Liver (tissue), 9 donors: ENCODE results near the gene PKNOX1. TPM values are rescaled to one million over a fixed set of nuclear protein-coding genes. Genes with fewer than 3 reads are reported as not detected.
A peak's percentile ranks its signal among the peaks of the same experiment; 100 is the strongest.
"Not testable (repeated sequence)": the region's sequence is repeated elsewhere in the genome, so short reads cannot be mapped to it uniquely, and the experiment has no call there.

ENCODE experiments used
- DNase-seq: peaks from one replicate; pipeline ENCODE4 v3.0.0-alpha.2; 2017; ENCODE audit warnings: low spot score
- H3K27ac ChIP-seq, 2 donors: one replicate each; pipeline ENCODE4 v1.7.0; 2013; ENCODE audit warnings: inconsistent platforms in 2 of 2, low read length in 2 of 2, control low read depth in 1 of 2, low read depth in 1 of 2, mild to moderate bottlenecking in 1 of 2
- H3K27me3 ChIP-seq, 4 donors: one replicate each; pipeline versions ENCODE4 v1.6.1 to v1.7.0; 2013; ENCODE audit warnings: low read length in 3 of 4, inconsistent platforms in 1 of 4, mild to moderate bottlenecking in 1 of 4, moderate library complexity in 1 of 4; ENCODE audit not compliant: control insufficient read depth in 4 of 4, insufficient read depth in 4 of 4
- H3K36me3 ChIP-seq, 4 donors: one replicate each; pipeline versions ENCODE4 v1.6.1 to v1.7.0; 2013; ENCODE audit warnings: low read length in 3 of 4, mild to moderate bottlenecking in 3 of 4, low read depth in 1 of 4, moderate library complexity in 1 of 4; ENCODE audit not compliant: control insufficient read depth in 4 of 4, insufficient read depth in 3 of 4
- H3K4me1 ChIP-seq, 4 donors: one replicate each; pipeline versions ENCODE4 v1.6.1 to v1.7.0; 2013; ENCODE audit warnings: low read length in 3 of 4, mild to moderate bottlenecking in 3 of 4, moderate library complexity in 1 of 4; ENCODE audit not compliant: control insufficient read depth in 4 of 4, insufficient read depth in 4 of 4
- H3K4me3 ChIP-seq, 3 donors: one replicate each; pipeline versions ENCODE4 v1.6.1 to v1.7.0; 2013; ENCODE audit warnings: low read length in 3 of 3, control low read depth in 1 of 3, low read depth in 1 of 3, mild to moderate bottlenecking in 1 of 3
- H3K9ac ChIP-seq, 2 donors: one replicate each; pipeline ENCODE4 v1.7.0; 2013; ENCODE audit warnings: low read length in 2 of 2, mild to moderate bottlenecking in 2 of 2, moderate library complexity in 2 of 2, control low read depth in 1 of 2, low read depth in 1 of 2
- H3K9me3 ChIP-seq, 4 donors: one replicate each; pipeline versions ENCODE4 v1.6.1 to v1.7.0; 2013; ENCODE audit warnings: low read length in 3 of 4; ENCODE audit not compliant: control insufficient read depth in 4 of 4
- ATF3 ChIP-seq: IDR thresholded peaks from 2 replicates; pipeline ENCODE4 v1.6.1; 2016; ENCODE audit warnings: antibody characterized with exemption
- CTCF ChIP-seq: fragments of 150-350 bp; IDR thresholded peaks from 2 replicates; pipeline ENCODE4 v1.5.1; 2017; ENCODE audit warnings: improper control_type of control experiment, low read depth, low read length; ENCODE audit not compliant: missing input control
- EGR1 ChIP-seq, 2 donors: IDR thresholded peaks; 2 replicates each; pipeline ENCODE4 v1.6.1; 2016 to 2018; ENCODE audit warnings: antibody characterized with exemption in 2 of 2, low read depth in 2 of 2
- FOXA1 ChIP-seq: IDR thresholded peaks from 2 replicates; pipeline ENCODE4 v1.6.1; 2016; ENCODE audit warnings: antibody characterized with exemption
- GABPA ChIP-seq, 2 donors: IDR thresholded peaks in 1 of 2; conservative IDR thresholded peaks in 1 of 2; 2 replicates each; pipeline ENCODE4 v1.6.1; 2016; ENCODE audit warnings: antibody characterized with exemption in 2 of 2, mild to moderate bottlenecking in 1 of 2, moderate library complexity in 1 of 2
- HNF4A ChIP-seq, 2 donors: conservative IDR thresholded peaks; 2 replicates each; pipeline ENCODE4 v1.6.1; 2016; ENCODE audit warnings: antibody characterized with exemption in 2 of 2, mild to moderate bottlenecking in 2 of 2
- HNF4G ChIP-seq: IDR thresholded peaks from 2 replicates; pipeline ENCODE4 v1.6.1; 2016; ENCODE audit warnings: antibody characterized with exemption
- NR2F2 ChIP-seq: IDR thresholded peaks from 2 replicates; pipeline ENCODE4 v1.6.1; 2016; ENCODE audit warnings: antibody characterized with exemption
- REST ChIP-seq: IDR thresholded peaks from 2 replicates; pipeline ENCODE4 v1.6.1; 2016; ENCODE audit warnings: antibody characterized with exemption, mild to moderate bottlenecking
- RXRA ChIP-seq, 2 donors: IDR thresholded peaks; 2 replicates each; pipeline ENCODE4 v1.6.1; 2017 to 2018; ENCODE audit warnings: antibody characterized with exemption in 2 of 2, mild to moderate bottlenecking in 1 of 2
- SP1 ChIP-seq: IDR thresholded peaks from 2 replicates; pipeline ENCODE4 v1.6.1; 2018; ENCODE audit warnings: antibody characterized with exemption, mild to moderate bottlenecking
- TAF1 ChIP-seq: conservative IDR thresholded peaks from 2 replicates; pipeline ENCODE4 v1.6.1; 2016; ENCODE audit warnings: antibody characterized with exemption, mild to moderate bottlenecking
- YY1 ChIP-seq: IDR thresholded peaks from 2 replicates; pipeline ENCODE4 v1.6.1; 2016; ENCODE audit warnings: antibody characterized with exemption, mild to moderate bottlenecking
- ZBTB33 ChIP-seq: IDR thresholded peaks from 2 replicates; pipeline ENCODE4 v1.6.1; 2016; ENCODE audit warnings: antibody characterized with exemption
- WGBS: extraction: QIAGEN DNeasy Blood & Tissue Kit; methylation state at CpG from one replicate; pipeline ENCODE4 v1.1.7; 2013; 5-methylcytosine and 5-hydroxymethylcytosine counted together
- polyA plus RNA-seq, 2 donors: library from polyadenylated mRNA; stranded (reverse) in 1 of 2; unstranded in 1 of 2; fragments of 200-250 nt in 1 of 2; fragments of >200 nt in 1 of 2; fragmentation: Nextera tagmentation in 1 of 2; extraction: Ambion mirVana in 1 of 2; gene quantifications; one replicate each; pipeline versions ENCODE4 v1.2.1 to v1.2.3, GENCODE V29; 2013 to 2015
- total RNA-seq, 2 donors: library from RNA; depleted of rRNA; stranded (reverse); fragments of >200 nt; gene quantifications; one replicate each; pipeline ENCODE4 v1.2.3, GENCODE V29; 2014
- donor health status: healthy.
- donor health status: healthy.
- donor health status: healthy.
- donor health status: healthy.
- donor health status: healthy.

The PKNOX1 gene
- total and polyA plus RNA-seq, 4 donors = 2.8 to 10.3 (median 8.0) TPM

- no peak for DNase-seq
- TF ChIP-seq SP1 (no peak), REST (no peak), HNF4G (no peak), ATF3 (no peak), NR2F2 (no peak), ZBTB33 (no peak), TAF1 (no peak), FOXA1 (no peak), YY1 (no peak), GABPA (IDR thresholded peaks at IDR 0.05 in 1 of 2, conservative IDR thresholded peaks at IDR 0.05 in 1 of 2) (no peak), CTCF (no peak), RXRA (IDR thresholded peaks at IDR 0.05) (no peak), EGR1 (IDR thresholded peaks at IDR 0.05; ENCODE audit: low read depth in 2 of 2) (no peak), HNF4A (conservative IDR thresholded peaks at IDR 0.05) (no peak)
- 66% methylated on average over 3 of the region's 3 CpGs for WGBS
- H3K4me3 ChIP-seq = no peak overlapping the region
- no peaks in the 10 kb centered on the region for H3K27me3 ChIP-seq
- no peak overlapping the region for H3K27ac ChIP-seq
- no peaks in the 10 kb centered on the region for H3K36me3 ChIP-seq
- H3K9ac ChIP-seq = no peak overlapping the region
- H3K9me3 ChIP-seq = no peaks in the 10 kb centered on the region
- peaks cover 0 to 2% (median 0%) of the 10 kb centered on the region in 4 donors for H3K4me1 ChIP-seq
These were observed 44.4 kb upstream of the PKNOX1 start for GRCh38 chr21:42929969-42930368.

- peaks cover 0 to 2% (median 0%) of the 10 kb centered on the region in 4 donors for H3K4me1 ChIP-seq
- DNase-seq = no peak
- WGBS = 93% methylated on average over 13 of the region's 13 CpGs
- no peaks in the 10 kb centered on the region for H3K9me3 ChIP-seq
- TF ChIP-seq GABPA (IDR thresholded peaks at IDR 0.05 in 1 of 2, conservative IDR thresholded peaks at IDR 0.05 in 1 of 2) (no peak), ATF3 (no peak), FOXA1 (no peak), ZBTB33 (no peak), TAF1 (no peak), HNF4A (conservative IDR thresholded peaks at IDR 0.05) (no peak), EGR1 (IDR thresholded peaks at IDR 0.05; ENCODE audit: low read depth in 2 of 2) (no peak)
- no peak overlapping the region for H3K4me3 ChIP-seq
- no peaks in the 10 kb centered on the region for H3K36me3 ChIP-seq
- H3K27me3 ChIP-seq = no peaks in the 10 kb centered on the region
- no peak overlapping the region for H3K9ac ChIP-seq
- H3K27ac ChIP-seq = no peak overlapping the region
These were observed 42.7 kb upstream of the PKNOX1 start for GRCh38 chr21:42931560-42932235.

- H3K36me3 ChIP-seq, H3K9ac ChIP-seq, H3K27me3 ChIP-seq, H3K9me3 ChIP-seq, H3K4me1 ChIP-seq, H3K4me3 ChIP-seq, DNase-seq: not testable (repeated sequence)
- H3K27ac ChIP-seq = peak overlapping the region in 1 of 2 donors; percentile 32
- WGBS = 86% methylated on average over 16 of the region's 16 CpGs
These were observed 41.8 kb upstream of the PKNOX1 start for GRCh38 chr21:42932378-42933136.
